Activated naive CD8-positive, alpha-beta T cell treated with anti-CD3 and anti-CD28 coated beads, Interleukin-2, amount 50 U/mL, for 24 hours (primary cell): ENCODE data around the gene ESD.
A peak's percentile ranks its signal among the peaks of the same experiment; 100 is the strongest.

Experiments
- ATAC-seq: fragments of 150-1000 bp; cut with Tn5 transposase; one replicate; pipeline ENCODE4 v1.10.0; 2021
- DNase-seq: peaks from one replicate; pipeline ENCODE4 v3.0.0; 2021
- H3K27ac Mint-ChIP-seq: one replicate; pipeline ENCODE4 v1.8.0; 2021; ENCODE audit warnings: mild to moderate bottlenecking, mixed read lengths
- H3K27me3 Mint-ChIP-seq: one replicate; pipeline ENCODE4 v1.8.0; 2021; ENCODE audit warnings: mixed read lengths
- H3K36me3 Mint-ChIP-seq: one replicate; pipeline ENCODE4 v1.8.0; 2021; ENCODE audit warnings: low read depth, mixed read lengths
- H3K4me1 Mint-ChIP-seq: one replicate; pipeline ENCODE4 v1.8.0; 2021; ENCODE audit warnings: mixed read lengths
- H3K4me3 Mint-ChIP-seq: one replicate; pipeline ENCODE4 v1.8.0; 2021; ENCODE audit warnings: mild to moderate bottlenecking, moderate library complexity, mixed read lengths
- H3K9me3 Mint-ChIP-seq: one replicate; pipeline ENCODE4 v1.8.0; 2021; ENCODE audit warnings: mixed read lengths

ESD gene

DNA sequence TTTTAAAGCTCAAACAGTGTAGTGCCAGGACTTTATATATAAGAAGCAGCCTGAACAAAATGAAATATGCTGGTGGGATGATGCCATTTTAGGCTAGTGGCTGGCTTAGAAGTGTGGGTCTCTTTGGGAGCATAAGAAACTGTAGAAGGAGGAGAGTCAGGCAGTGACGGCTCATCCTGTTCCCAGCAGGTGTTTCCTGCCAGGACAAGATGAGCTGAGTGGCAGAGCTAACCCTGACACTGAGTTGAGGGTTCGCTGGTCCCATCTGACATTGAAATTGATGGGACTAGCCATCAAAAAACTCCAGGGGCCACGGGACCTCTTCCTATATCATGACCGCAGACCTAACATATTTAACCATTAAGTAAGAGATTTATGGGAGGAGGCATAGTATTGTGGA, 51.3 kb downstream of the ESD start:
- Mint-ChIP-seq H3K9me3 (no peaks in the 10 kb centered on the region), H3K36me3 (peaks cover 48% of the 10 kb centered on the region), H3K27ac (no peak overlapping the region), H3K4me1 (peaks cover 14% of the 10 kb centered on the region), H3K27me3 (no peaks in the 10 kb centered on the region), H3K4me3 (no peak overlapping the region)
- ATAC-seq (no peak), DNase-seq (no peak)

DNA sequence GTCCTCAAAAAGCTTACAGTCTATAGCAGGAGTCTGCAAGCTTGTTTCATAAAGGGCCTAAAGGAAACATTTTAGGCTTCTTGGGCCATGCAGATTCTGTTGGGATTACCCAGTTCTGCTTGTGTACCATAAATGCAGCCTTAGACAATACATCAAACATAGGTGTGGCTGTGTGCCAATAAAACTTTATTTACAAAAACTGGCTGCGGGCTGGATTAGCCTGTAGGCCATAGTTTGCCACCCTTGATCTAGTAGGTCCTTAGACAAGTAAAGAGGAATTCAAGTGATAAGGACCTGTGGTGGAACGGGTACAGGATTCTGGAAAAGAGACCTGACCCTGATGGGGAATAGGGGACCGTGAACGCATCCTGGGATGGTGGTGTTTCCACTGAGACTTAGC, 51.9 kb downstream of the ESD start:
- ATAC-seq (no peak), DNase-seq (no peak)
- Mint-ChIP-seq H3K9me3 (no peaks in the 10 kb centered on the region), H3K36me3 (peaks cover 44% of the 10 kb centered on the region), H3K27me3 (no peaks in the 10 kb centered on the region), H3K4me3 (no peak overlapping the region), H3K4me1 (peaks cover 8% of the 10 kb centered on the region), H3K27ac (no peak overlapping the region)

DNA sequence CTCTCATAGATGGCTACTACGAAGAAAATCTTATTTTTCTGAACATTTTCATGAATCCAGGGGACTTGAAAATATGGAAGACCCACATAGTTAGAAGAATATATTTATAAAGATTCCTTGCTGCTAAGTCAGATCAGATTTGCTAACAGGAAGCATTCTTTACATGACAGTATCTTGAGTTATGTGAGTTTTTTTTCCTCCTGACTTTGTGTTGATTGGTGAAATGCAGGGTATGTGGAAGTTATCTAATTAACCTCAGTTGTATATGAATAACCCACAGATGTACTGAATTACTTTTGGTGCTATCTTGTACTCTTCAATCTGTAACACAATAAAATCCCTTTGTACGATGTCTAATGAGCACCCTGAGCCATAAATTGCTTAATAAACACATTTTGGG, 53.8 kb downstream of the ESD start:
- no peak for DNase-seq
- Mint-ChIP-seq H3K4me1 (no peaks in the 10 kb centered on the region), H3K36me3 (peaks cover 41% of the 10 kb centered on the region), H3K4me3 (no peak overlapping the region), H3K27ac (no peak overlapping the region), H3K9me3 (no peaks in the 10 kb centered on the region), H3K27me3 (no peaks in the 10 kb centered on the region)
- no peak for ATAC-seq

DNA sequence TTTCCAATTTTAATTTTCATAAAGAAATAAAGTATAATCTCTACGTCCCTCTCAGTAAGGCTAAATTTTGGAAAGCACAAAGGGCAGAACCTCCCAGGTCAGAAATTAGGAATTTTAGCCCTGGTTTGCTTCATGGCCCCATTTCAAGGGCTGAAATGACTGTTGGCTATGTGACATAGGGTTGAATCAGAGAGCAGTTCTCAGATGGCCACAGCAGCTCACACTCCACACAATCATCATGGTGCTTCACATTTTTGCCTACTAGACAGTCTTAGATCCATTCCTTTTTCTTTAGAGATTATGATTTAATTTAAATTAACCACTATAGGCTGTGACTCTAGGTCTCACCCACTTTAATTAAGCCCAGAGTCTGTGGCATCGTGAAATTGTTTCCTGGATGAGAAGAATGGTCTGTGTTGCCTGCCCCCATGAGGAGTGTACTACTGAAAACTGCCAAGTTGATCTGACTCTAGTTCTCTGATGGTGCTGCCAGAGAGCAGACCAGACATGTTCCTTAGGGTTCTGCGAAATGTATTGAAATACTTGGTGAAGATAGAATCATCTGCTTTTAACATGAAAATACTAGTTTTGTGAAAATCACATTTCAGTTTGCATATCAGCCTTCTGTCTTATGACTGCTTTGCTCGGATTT, 57.4 kb downstream of the ESD start:
- Mint-ChIP-seq H3K4me1 (no peaks in the 10 kb centered on the region), H3K27ac (no peak overlapping the region), H3K27me3 (no peaks in the 10 kb centered on the region), H3K4me3 (no peak overlapping the region), H3K36me3 (peaks cover 35% of the 10 kb centered on the region), H3K9me3 (no peaks in the 10 kb centered on the region)
- DNase-seq (no peak), ATAC-seq (no peak)

DNA sequence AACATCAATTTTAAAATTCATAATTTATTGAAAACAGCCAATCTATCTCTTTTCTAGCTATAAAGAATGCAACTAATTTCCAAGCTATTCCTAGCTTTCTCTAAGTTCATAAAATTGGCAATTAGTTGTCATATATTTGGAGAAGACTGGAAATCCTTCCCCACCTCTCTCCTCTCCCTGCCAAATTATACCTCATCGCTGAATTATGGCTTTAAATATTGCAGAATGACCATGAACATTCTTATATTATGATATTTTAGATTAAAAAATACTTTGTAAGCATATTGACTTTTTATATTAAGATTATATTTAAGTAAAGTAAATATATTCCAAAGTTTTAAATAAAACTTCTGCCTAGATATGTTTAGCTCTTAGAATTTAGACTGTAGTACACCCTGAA, 58.2 kb downstream of the ESD start:
- Mint-ChIP-seq H3K4me1 (no peaks in the 10 kb centered on the region), H3K27me3 (no peaks in the 10 kb centered on the region), H3K4me3 (no peak overlapping the region), H3K9me3 (no peaks in the 10 kb centered on the region), H3K36me3 (peaks cover 29% of the 10 kb centered on the region), H3K27ac (no peak overlapping the region)
- ATAC-seq, result no peak
- DNase-seq, result no peak

DNA sequence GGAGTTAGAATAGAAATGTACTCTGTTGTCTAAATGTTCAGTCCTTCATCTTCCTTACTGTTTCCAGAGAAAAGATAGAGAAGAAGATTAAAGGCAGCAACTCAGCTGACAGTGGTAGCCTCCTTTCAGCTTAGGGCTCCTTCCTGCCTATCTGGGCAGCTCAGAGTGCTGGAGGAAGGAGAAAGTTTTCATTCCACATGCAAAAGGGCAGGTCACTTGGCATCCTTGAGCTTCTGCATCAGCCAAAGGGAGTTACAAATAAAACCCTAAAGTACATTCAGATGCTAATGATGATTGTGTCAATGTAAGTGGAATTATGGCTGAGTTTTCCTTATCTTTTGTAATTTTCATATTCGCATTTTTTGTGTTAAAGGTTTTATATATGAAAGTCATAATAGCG, 58.9 kb downstream of the ESD start:
- no peaks in the 10 kb centered on the region for H3K9me3 Mint-ChIP-seq
- ATAC-seq (no peak), DNase-seq (no peak)
- no peak overlapping the region for H3K27ac Mint-ChIP-seq
- H3K27me3 Mint-ChIP-seq, result no peaks in the 10 kb centered on the region
- H3K36me3 Mint-ChIP-seq, result peaks cover 29% of the 10 kb centered on the region
- no peak overlapping the region for H3K4me3 Mint-ChIP-seq
- H3K4me1 Mint-ChIP-seq, result no peaks in the 10 kb centered on the region

DNA sequence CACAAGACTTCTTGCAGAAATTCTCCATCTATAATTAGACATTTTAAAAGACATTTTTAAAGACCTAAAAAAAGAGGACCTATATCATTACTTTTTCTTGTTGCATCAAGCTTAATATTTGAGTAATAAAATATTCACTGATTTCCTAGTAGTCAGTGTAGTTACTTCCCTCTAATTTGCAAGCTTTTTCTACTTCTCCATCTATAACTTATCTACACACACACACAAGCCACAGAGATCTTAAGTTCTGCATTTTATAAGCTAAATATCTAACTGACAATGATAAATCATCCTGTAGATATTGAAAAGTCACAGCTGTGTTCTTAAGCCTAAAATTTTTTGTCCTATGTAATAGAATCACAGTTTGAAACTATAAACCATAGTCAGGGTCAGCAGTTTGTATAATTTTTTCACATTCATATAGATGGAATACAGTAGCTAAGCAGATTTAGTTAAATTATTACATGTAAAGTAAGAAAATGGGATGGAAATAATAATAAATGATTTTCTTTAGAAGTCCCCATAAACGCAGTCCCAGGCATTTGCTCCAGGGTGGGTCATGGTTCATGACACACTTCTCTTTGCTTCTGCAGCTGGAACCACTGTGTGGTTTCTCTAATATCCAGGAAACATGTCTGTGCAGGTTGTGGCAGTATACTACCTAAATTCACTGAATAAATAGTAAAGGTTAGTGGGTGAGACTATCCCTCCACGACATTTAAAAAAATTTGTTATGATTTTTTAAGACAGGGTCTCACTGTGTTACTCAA, 60.2 kb downstream of the ESD start:
- Mint-ChIP-seq H3K9me3 (no peaks in the 10 kb centered on the region), H3K36me3 (peaks cover 35% of the 10 kb centered on the region), H3K4me1 (no peaks in the 10 kb centered on the region), H3K27me3 (no peaks in the 10 kb centered on the region), H3K4me3 (no peak overlapping the region), H3K27ac (no peak overlapping the region)
- DNase-seq (no peak), ATAC-seq (no peak)

DNA sequence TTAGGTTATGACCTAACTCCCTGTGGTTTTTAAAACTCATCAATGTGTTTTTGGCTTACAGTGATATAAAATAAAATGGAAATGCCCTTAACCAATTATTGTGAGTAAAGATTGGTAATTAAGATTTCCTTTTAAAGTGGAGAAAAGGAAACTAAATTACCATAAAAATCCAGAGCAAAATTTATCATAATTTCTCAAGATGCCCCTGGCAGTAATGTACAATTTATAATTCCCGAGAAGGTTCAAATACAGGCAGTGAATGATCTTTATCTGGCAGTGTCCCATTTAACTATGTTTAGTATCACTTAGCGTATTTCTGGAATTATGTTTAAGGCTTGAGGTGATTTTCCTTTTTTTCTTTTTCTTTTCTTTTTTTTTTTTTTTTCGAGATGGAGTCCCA, 61.5 kb downstream of the ESD start:
- Mint-ChIP-seq H3K36me3 (peaks cover 34% of the 10 kb centered on the region), H3K27ac (no peak overlapping the region), H3K27me3 (no peaks in the 10 kb centered on the region), H3K4me3 (no peak overlapping the region), H3K4me1 (no peaks in the 10 kb centered on the region), H3K9me3 (no peaks in the 10 kb centered on the region)
- ATAC-seq, result no peak
- DNase-seq, result no peak

DNA sequence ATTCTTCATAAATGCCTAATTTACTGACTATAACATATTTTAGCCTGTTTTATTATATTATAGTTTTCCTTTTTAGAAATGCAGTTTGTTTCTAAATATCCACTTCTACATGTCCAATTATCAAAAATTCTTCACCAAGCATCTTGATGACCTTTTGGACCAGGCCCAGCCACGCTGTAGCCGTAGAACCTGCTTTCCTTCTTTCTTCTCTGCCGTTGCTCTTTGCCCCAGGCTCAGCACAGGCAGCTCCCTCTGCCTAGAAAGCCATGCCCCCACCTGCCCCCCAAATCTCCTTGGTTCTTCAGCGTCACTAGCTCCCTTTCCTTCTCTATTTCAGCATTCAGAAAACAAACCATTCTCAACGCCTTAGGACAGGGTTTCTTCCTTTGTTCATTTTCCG, 65.4 kb downstream of the ESD start:
- Mint-ChIP-seq H3K4me1 (peaks cover 7% of the 10 kb centered on the region), H3K27ac (no peak overlapping the region), H3K27me3 (no peaks in the 10 kb centered on the region), H3K9me3 (no peaks in the 10 kb centered on the region), H3K36me3 (peaks cover 46% of the 10 kb centered on the region), H3K4me3 (no peak overlapping the region)
- no peak for DNase-seq
- ATAC-seq, result no peak

DNA sequence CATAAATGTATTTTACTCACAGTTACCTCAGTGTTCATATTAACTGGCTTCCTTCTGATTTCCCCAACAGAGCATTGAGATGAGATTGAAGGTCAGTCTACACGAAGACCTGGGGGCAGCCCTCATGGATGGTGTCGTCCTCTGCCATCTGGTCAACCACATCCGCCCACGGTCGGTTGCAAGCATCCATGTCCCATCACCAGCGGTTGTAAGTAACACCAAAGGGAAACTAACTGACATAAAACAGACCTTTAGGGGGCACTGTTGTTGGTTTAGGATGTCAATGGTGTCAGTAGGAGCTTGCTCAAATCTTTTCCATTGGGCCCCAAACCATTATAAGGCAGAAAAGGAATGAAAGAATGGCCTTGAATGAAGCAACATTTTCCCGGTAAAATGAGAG, 68.2 kb downstream of the ESD start:
- peaks cover 8% of the 10 kb centered on the region for H3K4me1 Mint-ChIP-seq
- H3K27ac Mint-ChIP-seq, result peak overlapping the region; percentile 81
- H3K27me3 Mint-ChIP-seq, result no peaks in the 10 kb centered on the region
- peak; percentile 71 for ATAC-seq
- no peaks in the 10 kb centered on the region for H3K9me3 Mint-ChIP-seq
- no peak overlapping the region for H3K4me3 Mint-ChIP-seq
- DNase-seq, result peak; percentile 54
- peaks cover 47% of the 10 kb centered on the region for H3K36me3 Mint-ChIP-seq

DNA sequence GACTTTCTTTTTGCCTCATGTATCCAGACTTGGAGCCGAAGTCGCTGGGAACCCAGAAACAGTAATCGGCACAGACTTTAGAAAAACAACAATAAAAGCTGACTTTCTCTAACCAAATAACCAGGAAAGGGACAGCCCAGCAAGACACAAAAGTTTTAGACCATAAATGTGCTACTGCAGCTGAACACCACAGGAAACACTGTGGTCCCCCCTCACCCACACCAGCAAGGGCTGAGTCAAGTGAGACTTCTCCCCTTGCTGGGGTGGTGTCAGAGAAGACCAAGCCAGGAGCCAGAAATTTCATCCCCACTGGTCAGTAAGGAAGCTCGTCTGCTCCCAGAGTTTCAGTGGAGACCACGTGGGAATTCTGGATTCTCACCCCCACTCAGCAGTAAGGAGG, 70.6 kb downstream of the ESD start:
- ATAC-seq, result no peak
- Mint-ChIP-seq H3K36me3 (peaks cover 43% of the 10 kb centered on the region), H3K4me3 (no peak overlapping the region), H3K9me3 (no peaks in the 10 kb centered on the region), H3K4me1 (peaks cover 8% of the 10 kb centered on the region), H3K27ac (no peak overlapping the region), H3K27me3 (no peaks in the 10 kb centered on the region)
- DNase-seq, result no peak
